IMR-90 (cell line): ENCODE measurements around the gene CACUL1.

Experiments
- CEBPB ChIP-seq: IDR thresholded peaks from 2 replicates; pipeline ENCODE4 v1.6.1; 2012; ENCODE audit warnings: low read depth, low read length, improper control_type of control experiment
- CTCF ChIP-seq: conservative IDR thresholded peaks from 2 replicates; pipeline ENCODE4 v1.5.1; 2012; ENCODE audit warnings: mild to moderate bottlenecking, low read depth, low read length, improper control_type of control experiment
- ELK1 ChIP-seq: fragments of 150-350 bp; IDR thresholded peaks from 2 replicates; pipeline ENCODE4 v1.6.1; 2016; ENCODE audit warnings: low read depth, mild to moderate bottlenecking, low read length, moderate library complexity, borderline replicate concordance
- MXI1 ChIP-seq: IDR thresholded peaks from 2 replicates; pipeline ENCODE4 v1.6.1; 2012; ENCODE audit warnings: low read depth, mild to moderate bottlenecking, low read length, moderate library complexity, borderline replicate concordance
- POLR2A ChIP-seq: IDR thresholded peaks from 2 replicates; pipeline ENCODE4 v1.6.1; 2012; ENCODE audit warnings: mild to moderate bottlenecking, low read depth, low read length
- RAD21 ChIP-seq: IDR thresholded peaks from 2 replicates; pipeline ENCODE4 v1.6.1; 2012; ENCODE audit warnings: low read length, improper control_type of control experiment
- RCOR1 ChIP-seq: IDR thresholded peaks from 2 replicates; pipeline ENCODE4 v1.6.1; 2012; ENCODE audit warnings: mild to moderate bottlenecking, low read length, improper control_type of control experiment; ENCODE audit not compliant: insufficient replicate concordance
- RFX5 ChIP-seq: IDR thresholded peaks from 2 replicates; pipeline ENCODE4 v1.8.0; 2012; ENCODE audit warnings: low read depth, mild to moderate bottlenecking, low read length, moderate library complexity
- SMC3 ChIP-seq: fragments of 150-350 bp; IDR thresholded peaks from 2 replicates; pipeline ENCODE4 v1.6.1; 2016; ENCODE audit warnings: low read depth, mild to moderate bottlenecking, antibody characterized with exemption, low read length, moderate library complexity
- USF2 ChIP-seq: fragments of 150-350 bp; IDR thresholded peaks from 2 replicates; pipeline ENCODE4 v1.6.1; 2017; ENCODE audit warnings: mild to moderate bottlenecking, antibody characterized with exemption, low read length, low read depth

GRCh38 chr10:118633786-118634185, 121.0 kb downstream of the CACUL1 start:
- TF ChIP-seq CTCF (no peak), CEBPB (no peak), RAD21 (no peak), POLR2A (no peak), RCOR1 (no peak), ELK1 (no peak), RFX5 (no peak), SMC3 (no peak), MXI1 (no peak), USF2 (no peak)
